Vagina (tissue), 2 donors: ENCODE results near the gene WDR37.

Experiments used
- CTCF ChIP-seq, 3 experiments: fragments of 450-650 bp in 2 of 3; fragments of 200-600 bp in 1 of 3; sonication (generic) in 1 of 3; IDR thresholded peaks; one replicate each; pipeline ENCODE4 v1.5.1; 2017 to 2019; ENCODE audit warnings: antibody characterized with exemption in 3 of 3, mild to moderate bottlenecking in 2 of 3, moderate library complexity in 2 of 3
- POLR2A ChIP-seq, 2 donors: fragments of 450-650 bp; IDR thresholded peaks; one replicate each; pipeline ENCODE4 v1.6.1; 2017; ENCODE audit warnings: antibody characterized with exemption in 2 of 2, mild to moderate bottlenecking in 2 of 2, moderate library complexity in 2 of 2

- TF ChIP-seq CTCF (IDR thresholded peaks at IDR 0.05) (no peak), POLR2A (IDR thresholded peaks at IDR 0.05) (no peak)
Measured at GRCh38 chr10:1093696-1094095, 37.5 kb downstream of the WDR37 start.
